ENCODE measurements around the gene OLAH.
A peak's percentile ranks its signal among the peaks of the same experiment; 100 is the strongest.

OLAH gene

DNA sequence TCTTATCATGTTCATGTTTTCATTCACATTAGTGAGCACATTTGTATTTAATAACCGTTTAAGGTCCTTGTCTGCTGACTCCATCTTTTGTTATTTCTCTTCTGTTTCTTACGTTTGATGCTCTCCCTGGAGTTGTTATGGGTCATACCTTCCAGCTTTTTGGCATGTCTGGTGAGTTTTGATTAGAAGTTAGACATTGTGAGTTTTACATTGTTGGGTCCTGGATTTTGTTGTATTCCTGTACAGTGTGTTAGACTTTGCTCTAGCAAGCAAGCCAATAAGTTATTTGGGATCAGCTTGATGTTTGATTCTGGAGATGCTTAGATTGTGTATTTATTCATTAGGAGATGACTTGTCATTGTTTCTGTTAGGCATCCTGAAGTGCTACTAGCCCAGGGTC, 16.9 kb downstream of the OLAH start:
- no peak overlapping the region for H3K4me3 ChIP-seq (ENCODE audit: insufficient read depth, low read depth, low read length)
- no peaks in the 10 kb centered on the region for H3K4me1 ChIP-seq (ENCODE audit: control insufficient read depth, insufficient read depth, low read length)
- WGBS, 2 experiments, result 86 to 89% methylated on average over 2 of the region's 2 CpGs
- H3K36me3 ChIP-seq (ENCODE audit: control insufficient read depth, insufficient read depth, low read length), result no peaks in the 10 kb centered on the region
- no peak overlapping the region for H3K27ac ChIP-seq (ENCODE audit: insufficient read depth, low read depth, low read length, poor library complexity, severe bottlenecking)
- no peaks in the 10 kb centered on the region for H3K27me3 ChIP-seq (ENCODE audit: control insufficient read depth, insufficient read depth, low read length, poor library complexity, severe bottlenecking)
- no peaks in the 10 kb centered on the region for H3K9me3 ChIP-seq (ENCODE audit: control insufficient read depth, low read length)

DNA sequence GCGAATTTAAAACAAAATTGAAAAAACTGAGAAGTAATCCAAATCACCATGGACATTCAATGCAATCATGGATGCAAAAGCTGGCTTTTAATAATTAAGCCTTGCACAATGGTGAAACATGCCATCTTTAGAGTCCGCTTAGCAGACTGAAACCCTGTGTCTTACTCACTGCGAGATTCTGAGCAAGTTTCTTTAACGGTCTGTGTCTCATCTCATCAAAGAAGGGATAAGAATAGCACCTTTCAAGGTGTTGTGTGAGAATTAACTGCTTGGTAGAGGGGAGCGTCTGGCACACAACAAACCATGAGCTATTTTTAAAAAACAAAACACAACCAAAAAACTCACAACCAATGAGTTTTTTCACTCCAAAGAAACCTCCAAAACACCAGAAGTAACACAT, 23.4 kb downstream of the OLAH start:
- H3K27ac ChIP-seq (ENCODE audit: insufficient read depth, low read depth, low read length, poor library complexity, severe bottlenecking), result no peak overlapping the region
- no peaks in the 10 kb centered on the region for H3K36me3 ChIP-seq (ENCODE audit: control insufficient read depth, insufficient read depth, low read length)
- no peaks in the 10 kb centered on the region for H3K27me3 ChIP-seq (ENCODE audit: control insufficient read depth, insufficient read depth, low read length, poor library complexity, severe bottlenecking)
- no peak overlapping the region for H3K4me3 ChIP-seq (ENCODE audit: insufficient read depth, low read depth, low read length)
- peaks cover under 1% of the 10 kb centered on the region for H3K9me3 ChIP-seq (ENCODE audit: control insufficient read depth, low read length)
- no peaks in the 10 kb centered on the region for H3K4me1 ChIP-seq (ENCODE audit: control insufficient read depth, insufficient read depth, low read length)
- 94 to 96% methylated on average over 4 to 5 of the region's 5 CpGs for WGBS, 2 experiments

DNA sequence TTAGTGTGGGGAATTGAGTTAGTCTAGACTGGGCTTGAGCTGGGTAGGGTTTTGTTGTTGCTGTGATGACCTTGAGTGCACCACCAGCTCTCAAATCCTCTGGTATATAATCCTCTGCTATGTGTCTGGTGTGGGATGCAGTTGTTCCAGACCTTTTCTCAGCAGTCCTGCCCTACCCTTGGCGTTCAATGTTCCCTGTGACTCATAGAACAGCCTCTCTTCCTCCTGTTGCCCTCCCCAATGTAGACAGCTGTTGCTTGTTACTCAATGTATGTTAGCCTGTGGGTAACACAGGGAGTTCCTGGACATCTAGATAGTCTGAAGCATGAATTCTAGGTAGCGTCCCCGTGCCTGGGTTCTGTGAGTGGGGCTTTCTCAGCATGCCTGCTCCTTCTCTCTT, 25.1 kb downstream of the OLAH start:
- Histone ChIP-seq H3K27ac (ENCODE audit: insufficient read depth, low read depth, low read length, poor library complexity, severe bottlenecking) (no peak overlapping the region), H3K4me1 (ENCODE audit: control insufficient read depth, insufficient read depth, low read length) (no peaks in the 10 kb centered on the region), H3K36me3 (ENCODE audit: control insufficient read depth, insufficient read depth, low read length) (peaks cover 6% of the 10 kb centered on the region), H3K4me3 (ENCODE audit: insufficient read depth, low read depth, low read length) (no peak overlapping the region), H3K27me3 (ENCODE audit: control insufficient read depth, insufficient read depth, low read length, poor library complexity, severe bottlenecking) (no peaks in the 10 kb centered on the region), H3K9me3 (ENCODE audit: control insufficient read depth, low read length) (peaks cover 2% of the 10 kb centered on the region)
- WGBS, 2 experiments, result 92% methylated on average over 3 of the region's 3 CpGs

DNA sequence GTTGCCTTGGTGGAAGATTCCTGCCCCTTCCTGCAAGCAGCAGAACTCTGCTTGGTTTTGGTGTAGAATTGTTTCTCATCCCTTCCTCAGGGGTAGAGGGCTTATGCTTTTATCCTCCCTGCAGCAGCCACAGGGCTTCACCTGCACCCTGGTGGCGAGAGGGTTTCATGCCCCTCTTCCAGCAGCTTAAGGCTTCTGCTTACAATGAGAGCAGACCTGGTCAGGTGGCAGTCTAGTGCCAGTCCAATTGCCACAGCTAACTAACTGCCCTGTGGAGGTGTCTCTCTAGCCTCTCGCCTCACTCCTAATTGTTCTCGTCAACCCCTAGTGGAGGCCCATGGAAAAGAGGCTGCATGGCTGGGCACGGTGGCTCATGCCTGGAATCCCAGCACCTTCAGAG, 25.5 kb downstream of the OLAH start:
- Histone ChIP-seq H3K36me3 (ENCODE audit: control insufficient read depth, insufficient read depth, low read length) (peaks cover 6% of the 10 kb centered on the region), H3K4me3 (ENCODE audit: insufficient read depth, low read depth, low read length) (no peak overlapping the region), H3K9me3 (ENCODE audit: control insufficient read depth, low read length) (peaks cover 2% of the 10 kb centered on the region), H3K27ac (ENCODE audit: insufficient read depth, low read depth, low read length, poor library complexity, severe bottlenecking) (no peak overlapping the region), H3K27me3 (ENCODE audit: control insufficient read depth, insufficient read depth, low read length, poor library complexity, severe bottlenecking) (no peaks in the 10 kb centered on the region), H3K4me1 (ENCODE audit: control insufficient read depth, insufficient read depth, low read length) (no peaks in the 10 kb centered on the region)
- WGBS, 2 experiments, result 72 to 79% methylated on average over 4 of the region's 4 CpGs

DNA sequence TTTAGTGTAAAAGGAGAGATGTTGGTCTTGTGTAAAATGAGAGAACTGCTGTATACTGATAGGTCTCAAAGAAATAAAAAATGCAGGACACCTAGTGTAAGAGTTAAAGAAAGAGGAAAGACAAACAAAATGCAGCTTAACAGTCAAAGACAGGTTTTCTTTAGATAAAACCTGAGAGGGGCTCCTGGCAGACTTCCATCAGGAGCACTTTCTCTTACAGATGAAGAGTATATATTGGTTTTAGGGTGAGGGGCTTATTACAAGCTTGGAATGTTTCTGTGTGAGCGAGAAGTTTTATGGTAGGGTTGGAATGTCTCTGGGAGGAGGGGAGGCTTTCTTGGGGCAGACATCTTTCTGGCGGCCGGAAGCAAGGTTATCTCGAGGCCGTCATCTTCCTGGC, 28.6 kb downstream of the OLAH start:
- no peak overlapping the region for H3K4me3 ChIP-seq (ENCODE audit: insufficient read depth, low read depth, low read length)
- no peaks in the 10 kb centered on the region for H3K27me3 ChIP-seq (ENCODE audit: control insufficient read depth, insufficient read depth, low read length, poor library complexity, severe bottlenecking)
- H3K27ac ChIP-seq (ENCODE audit: insufficient read depth, low read depth, low read length, poor library complexity, severe bottlenecking), result no peak overlapping the region
- H3K36me3 ChIP-seq (ENCODE audit: control insufficient read depth, insufficient read depth, low read length), result peaks cover 6% of the 10 kb centered on the region
- no peaks in the 10 kb centered on the region for H3K4me1 ChIP-seq (ENCODE audit: control insufficient read depth, insufficient read depth, low read length)
- WGBS, 2 experiments, result 96 to 98% methylated on average over 5 of the region's 5 CpGs
- peaks cover 2% of the 10 kb centered on the region for H3K9me3 ChIP-seq (ENCODE audit: control insufficient read depth, low read length)

DNA sequence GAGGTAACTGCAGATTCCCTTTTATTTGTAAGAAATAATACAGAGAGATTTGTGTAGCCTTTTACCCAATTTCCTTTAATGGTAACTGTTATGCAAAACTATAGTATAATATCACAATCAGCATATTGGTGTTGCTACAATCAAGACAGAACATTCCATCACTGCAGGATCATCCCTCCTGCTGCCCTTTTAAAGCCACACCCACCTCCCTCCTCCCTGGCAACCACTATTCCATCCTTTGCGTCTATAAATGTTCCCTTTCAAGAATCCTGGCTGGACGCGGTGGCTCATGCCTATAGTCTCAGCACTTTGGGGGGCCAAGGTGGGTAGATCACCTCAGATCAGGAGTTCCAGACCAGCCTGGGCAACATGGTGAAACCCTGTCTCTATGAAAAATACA, 31.7 kb downstream of the OLAH start:
- Histone ChIP-seq H3K36me3 (ENCODE audit: control insufficient read depth, insufficient read depth, low read length) (peaks cover 6% of the 10 kb centered on the region), H3K4me3 (ENCODE audit: insufficient read depth, low read depth, low read length) (no peak overlapping the region), H3K27me3 (ENCODE audit: control insufficient read depth, insufficient read depth, low read length, poor library complexity, severe bottlenecking) (no peaks in the 10 kb centered on the region), H3K4me1 (ENCODE audit: control insufficient read depth, insufficient read depth, low read length) (no peaks in the 10 kb centered on the region), H3K9me3 (ENCODE audit: control insufficient read depth, low read length) (peaks cover 2% of the 10 kb centered on the region), H3K27ac (ENCODE audit: insufficient read depth, low read depth, low read length, poor library complexity, severe bottlenecking) (no peak overlapping the region)
- WGBS, 2 experiments, result 87 to 90% methylated on average over 3 of the region's 3 CpGs

DNA sequence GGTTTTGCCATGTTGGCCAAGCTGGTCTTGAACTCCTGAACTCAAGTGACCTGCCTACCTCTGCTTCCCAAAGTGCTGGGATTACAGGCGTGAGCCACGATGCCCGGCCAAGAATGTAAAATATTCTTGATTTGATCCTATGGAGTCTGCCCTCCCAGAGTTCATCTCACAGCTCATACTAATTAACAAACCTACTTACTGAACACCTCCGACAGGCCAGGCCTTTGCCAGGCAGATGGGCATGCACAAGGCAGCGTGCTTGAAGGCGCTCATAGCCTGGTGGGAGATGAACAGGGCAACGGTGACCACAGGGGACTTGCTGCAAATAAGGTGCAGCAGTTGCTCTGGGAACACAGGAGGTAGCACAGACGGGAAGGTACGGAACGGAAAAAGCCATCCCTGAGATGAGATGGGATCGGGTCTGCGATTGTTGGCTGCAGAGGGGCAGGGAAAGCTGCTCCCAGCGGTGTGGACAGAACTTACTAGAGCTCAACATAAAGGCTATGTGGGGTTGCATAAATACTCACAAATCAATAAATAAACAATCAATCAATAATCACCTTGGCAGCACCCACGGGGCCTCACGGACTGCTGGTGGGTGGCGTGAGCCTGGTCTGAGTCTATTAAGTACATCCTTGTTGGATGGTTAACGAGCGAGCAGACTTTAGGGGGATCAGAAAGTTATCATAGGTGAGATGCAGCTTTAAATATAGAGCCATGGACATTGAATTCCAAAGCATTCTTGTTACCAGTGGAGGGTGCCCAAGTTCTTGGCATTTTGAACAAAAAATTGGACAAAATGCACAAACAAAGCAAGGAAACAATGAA, 40.1 kb downstream of the OLAH start:
- 93% methylated on average over 18 of the region's 18 CpGs for WGBS, 2 experiments
- H3K27me3 ChIP-seq (ENCODE audit: control insufficient read depth, insufficient read depth, low read length, poor library complexity, severe bottlenecking), result no peaks in the 10 kb centered on the region
- H3K4me1 ChIP-seq (ENCODE audit: control insufficient read depth, insufficient read depth, low read length), result peaks cover 6% of the 10 kb centered on the region
- H3K9me3 ChIP-seq (ENCODE audit: control insufficient read depth, low read length), result no peaks in the 10 kb centered on the region
- no peak overlapping the region for H3K4me3 ChIP-seq (ENCODE audit: insufficient read depth, low read depth, low read length)
- H3K36me3 ChIP-seq (ENCODE audit: control insufficient read depth, insufficient read depth, low read length), result no peaks in the 10 kb centered on the region
- H3K27ac ChIP-seq (ENCODE audit: insufficient read depth, low read depth, low read length, poor library complexity, severe bottlenecking), result peak overlapping the region; percentile 37

DNA sequence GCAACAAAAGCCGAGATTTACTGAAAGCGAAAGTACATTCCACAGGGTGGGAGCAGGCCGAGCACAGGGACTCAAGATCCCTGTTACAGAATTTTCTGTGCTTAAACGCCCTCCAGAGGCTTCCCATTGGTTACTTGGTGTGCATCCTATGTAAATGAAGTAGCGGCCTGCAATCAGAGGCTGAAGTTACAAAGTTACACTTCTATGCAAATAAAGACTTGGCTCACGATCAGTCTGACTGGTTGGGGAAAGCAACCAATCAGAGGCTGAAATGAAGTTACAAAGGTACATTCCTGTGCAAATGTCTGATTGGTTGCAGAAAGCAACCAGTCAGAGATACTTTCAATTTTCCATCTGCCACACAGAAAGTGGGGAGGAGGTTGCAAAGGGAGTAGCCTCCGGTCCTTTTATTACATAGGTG, 40.8 kb downstream of the OLAH start:
- Histone ChIP-seq H3K4me1 (ENCODE audit: control insufficient read depth, insufficient read depth, low read length) (peaks cover 6% of the 10 kb centered on the region), H3K27me3 (ENCODE audit: control insufficient read depth, insufficient read depth, low read length, poor library complexity, severe bottlenecking) (no peaks in the 10 kb centered on the region), H3K36me3 (ENCODE audit: control insufficient read depth, insufficient read depth, low read length) (no peaks in the 10 kb centered on the region), H3K9me3 (ENCODE audit: control insufficient read depth, low read length) (no peaks in the 10 kb centered on the region), H3K4me3 (ENCODE audit: insufficient read depth, low read depth, low read length) (no peak overlapping the region), H3K27ac (ENCODE audit: insufficient read depth, low read depth, low read length, poor library complexity, severe bottlenecking) (peak overlapping the region; percentile 37)
- 58 to 64% methylated on average over 7 of the region's 7 CpGs for WGBS, 2 experiments

DNA sequence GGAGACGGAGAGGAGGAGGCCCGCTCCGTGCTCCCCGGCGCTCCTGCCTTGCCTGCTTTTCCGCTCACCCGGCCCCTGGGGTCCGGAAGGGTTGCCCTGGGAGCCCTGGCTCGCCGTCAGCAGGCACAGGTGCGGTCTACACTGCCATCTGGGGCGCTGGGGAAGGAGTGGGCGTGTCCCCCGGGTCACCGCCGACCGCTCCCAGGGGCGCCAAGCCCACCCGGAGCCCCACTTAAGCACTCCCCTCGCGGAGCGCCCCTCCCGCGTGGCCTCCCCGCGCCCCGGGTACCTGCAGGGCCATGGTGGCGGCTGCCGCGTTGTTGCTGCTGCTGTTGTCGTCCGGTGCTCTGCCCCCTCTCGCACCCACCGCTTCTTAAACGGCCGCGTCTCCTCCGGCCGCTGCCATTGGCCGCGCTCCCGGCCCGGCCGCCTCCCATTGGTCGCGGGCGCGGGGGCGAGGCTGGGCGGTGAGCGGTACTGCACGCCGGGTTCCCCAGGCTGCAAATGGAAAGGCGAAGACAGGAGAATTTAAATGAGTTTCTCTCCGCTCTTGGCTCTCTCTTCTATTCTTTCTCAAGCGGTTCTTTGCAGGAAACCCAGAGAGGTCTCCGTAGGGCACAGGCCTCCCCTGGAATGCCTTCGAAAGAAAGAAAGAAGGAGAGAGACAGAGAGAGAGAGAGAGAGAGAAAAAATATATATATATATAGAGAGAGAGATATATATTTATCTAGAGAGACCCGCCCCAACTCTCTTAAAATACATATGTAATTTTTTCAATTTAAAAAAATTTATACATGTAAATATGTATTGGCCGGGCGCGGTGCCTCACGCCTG, 44.9 kb downstream of the OLAH start, which contains the start of gene ACBD7:
Gene ACBD7 (minus strand): TSS at position 349 of the 834 bp plus-strand sequence. CDS start 48 bp downstream, at position 301.
- Histone ChIP-seq H3K27ac (ENCODE audit: insufficient read depth, low read depth, low read length, poor library complexity, severe bottlenecking) (no peak within 1 kb of the TSS), H3K36me3 (ENCODE audit: control insufficient read depth, insufficient read depth, low read length) (no peaks in the 10 kb centered on the region), H3K9me3 (ENCODE audit: control insufficient read depth, low read length) (no peaks in the 10 kb centered on the region), H3K4me3 (ENCODE audit: insufficient read depth, low read depth, low read length) (peak within 1 kb of the TSS; percentile 62), H3K27me3 (ENCODE audit: control insufficient read depth, insufficient read depth, low read length, poor library complexity, severe bottlenecking) (no peaks in the 10 kb centered on the region), H3K4me1 (ENCODE audit: control insufficient read depth, insufficient read depth, low read length) (peaks cover 6% of the 10 kb centered on the region)
- 2 to 6% methylated on average over 57 to 60 of the region's 63 CpGs for WGBS, 2 experiments

DNA sequence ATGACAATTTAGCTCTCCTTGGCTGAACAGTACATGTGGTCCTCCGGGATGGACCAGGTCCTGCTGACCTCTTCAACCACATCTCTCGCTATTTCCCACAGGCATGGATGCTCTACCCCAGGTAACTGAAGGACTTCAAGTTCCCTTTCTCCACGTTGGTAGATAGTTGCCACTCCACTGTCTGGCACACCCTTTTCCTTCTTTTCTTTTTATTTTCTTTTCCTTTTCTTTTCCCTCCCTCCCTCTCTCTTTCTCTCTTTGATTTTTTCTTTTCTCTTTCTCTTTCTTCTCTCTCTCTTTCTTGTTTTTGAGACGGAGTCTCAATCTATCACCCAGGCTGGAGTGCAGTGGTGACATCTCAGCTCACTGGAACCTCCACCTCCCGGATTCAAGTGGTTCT, 47.7 kb downstream of the OLAH start:
- 84 to 87% methylated on average over 5 of the region's 5 CpGs for WGBS, 2 experiments
- Histone ChIP-seq H3K4me1 (ENCODE audit: control insufficient read depth, insufficient read depth, low read length) (no peaks in the 10 kb centered on the region), H3K36me3 (ENCODE audit: control insufficient read depth, insufficient read depth, low read length) (no peaks in the 10 kb centered on the region), H3K27me3 (ENCODE audit: control insufficient read depth, insufficient read depth, low read length, poor library complexity, severe bottlenecking) (no peaks in the 10 kb centered on the region), H3K27ac (ENCODE audit: insufficient read depth, low read depth, low read length, poor library complexity, severe bottlenecking) (no peak overlapping the region), H3K4me3 (ENCODE audit: insufficient read depth, low read depth, low read length) (no peak overlapping the region), H3K9me3 (ENCODE audit: control insufficient read depth, low read length) (no peaks in the 10 kb centered on the region)

Data from ectodermal cell (in vitro differentiated cells).